Measurements from ENCODE around the gene TMEM147. TPM values are rescaled to one million over a fixed set of nuclear protein-coding genes. Genes with fewer than 3 reads are reported as not detected.

Gene TMEM147
- total and polyA plus RNA-seq, 4 donors = 18.1 to 97.4 (median 44.7) TPM

DNA sequence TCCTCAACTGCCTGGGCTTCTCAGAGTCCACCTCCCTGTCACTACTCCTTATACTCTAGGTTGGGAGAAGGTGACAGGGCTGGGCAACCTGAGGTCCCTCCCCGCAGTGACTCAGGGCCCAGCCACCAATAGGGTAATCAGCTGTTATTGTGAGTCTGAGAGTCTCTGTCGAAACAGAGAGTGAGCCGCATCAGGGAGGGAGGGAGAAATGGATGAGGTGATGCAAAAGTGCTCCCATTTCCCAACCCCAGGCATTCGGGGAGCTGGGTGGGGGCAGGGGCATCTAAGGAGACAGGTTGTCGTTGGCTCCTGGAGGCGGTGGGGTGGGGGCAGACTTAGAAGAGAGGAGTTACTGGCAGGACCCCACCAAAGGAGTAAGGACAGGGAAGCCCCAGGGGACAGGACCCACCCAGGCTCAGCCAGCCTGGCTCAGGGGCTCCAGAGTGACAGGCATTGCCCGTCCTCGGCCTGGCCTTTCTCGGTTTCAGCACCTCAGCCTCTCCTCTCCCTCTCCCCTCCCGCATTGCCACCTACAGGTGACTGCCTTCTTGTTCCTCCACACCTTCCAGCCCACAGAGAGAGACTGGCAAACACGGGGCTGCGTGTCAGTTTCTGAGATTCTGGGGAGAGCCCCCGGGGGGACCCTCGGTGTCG is 31.7 kb upstream of the TMEM147 start, which contains the start of gene DMKN:
TSS of gene DMKN (minus strand) at position 22 of the 654 bp plus-strand sequence. CDS start 174 bp downstream, outside the sequence.
- no peaks in the 10 kb centered on the region for H3K9me3 ChIP-seq (ENCODE audit: control insufficient read depth in 4 of 4, low read length in 3 of 4)
- TF ChIP-seq, protein P1, sequence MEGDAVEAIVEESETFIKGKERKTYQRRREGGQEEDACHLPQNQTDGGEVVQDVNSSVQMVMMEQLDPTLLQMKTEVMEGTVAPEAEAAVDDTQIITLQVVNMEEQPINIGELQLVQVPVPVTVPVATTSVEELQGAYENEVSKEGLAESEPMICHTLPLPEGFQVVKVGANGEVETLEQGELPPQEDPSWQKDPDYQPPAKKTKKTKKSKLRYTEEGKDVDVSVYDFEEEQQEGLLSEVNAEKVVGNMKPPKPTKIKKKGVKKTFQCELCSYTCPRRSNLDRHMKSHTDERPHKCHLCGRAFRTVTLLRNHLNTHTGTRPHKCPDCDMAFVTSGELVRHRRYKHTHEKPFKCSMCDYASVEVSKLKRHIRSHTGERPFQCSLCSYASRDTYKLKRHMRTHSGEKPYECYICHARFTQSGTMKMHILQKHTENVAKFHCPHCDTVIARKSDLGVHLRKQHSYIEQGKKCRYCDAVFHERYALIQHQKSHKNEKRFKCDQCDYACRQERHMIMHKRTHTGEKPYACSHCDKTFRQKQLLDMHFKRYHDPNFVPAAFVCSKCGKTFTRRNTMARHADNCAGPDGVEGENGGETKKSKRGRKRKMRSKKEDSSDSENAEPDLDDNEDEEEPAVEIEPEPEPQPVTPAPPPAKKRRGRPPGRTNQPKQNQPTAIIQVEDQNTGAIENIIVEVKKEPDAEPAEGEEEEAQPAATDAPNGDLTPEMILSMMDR (IDR thresholded peaks at IDR 0.05; ENCODE audit: low read depth, low read length, missing input control) = no peak
- TF ChIP-seq RXRA (IDR thresholded peaks at IDR 0.05) (no peak), SP1 (IDR thresholded peaks at IDR 0.05) (no peak), NR2F2 (IDR thresholded peaks at IDR 0.05) (no peak), HNF4A (conservative IDR thresholded peaks at IDR 0.05) (no peak), RAD21 (IDR thresholded peaks at IDR 0.05) (no peak), FOXA2 (IDR thresholded peaks at IDR 0.05) (no peak), JUND (IDR thresholded peaks at IDR 0.05) (no peak), GABPA (IDR thresholded peaks at IDR 0.05 in 1 of 2, conservative IDR thresholded peaks at IDR 0.05 in 1 of 2) (no peak), EGR1 (IDR thresholded peaks at IDR 0.05; ENCODE audit: low read depth in 2 of 2) (no peak), TAF1 (conservative IDR thresholded peaks at IDR 0.05) (no peak), YY1 (IDR thresholded peaks at IDR 0.05) (no peak), HNF4G (IDR thresholded peaks at IDR 0.05) (no peak)
- TF ChIP-seq, protein P2, sequence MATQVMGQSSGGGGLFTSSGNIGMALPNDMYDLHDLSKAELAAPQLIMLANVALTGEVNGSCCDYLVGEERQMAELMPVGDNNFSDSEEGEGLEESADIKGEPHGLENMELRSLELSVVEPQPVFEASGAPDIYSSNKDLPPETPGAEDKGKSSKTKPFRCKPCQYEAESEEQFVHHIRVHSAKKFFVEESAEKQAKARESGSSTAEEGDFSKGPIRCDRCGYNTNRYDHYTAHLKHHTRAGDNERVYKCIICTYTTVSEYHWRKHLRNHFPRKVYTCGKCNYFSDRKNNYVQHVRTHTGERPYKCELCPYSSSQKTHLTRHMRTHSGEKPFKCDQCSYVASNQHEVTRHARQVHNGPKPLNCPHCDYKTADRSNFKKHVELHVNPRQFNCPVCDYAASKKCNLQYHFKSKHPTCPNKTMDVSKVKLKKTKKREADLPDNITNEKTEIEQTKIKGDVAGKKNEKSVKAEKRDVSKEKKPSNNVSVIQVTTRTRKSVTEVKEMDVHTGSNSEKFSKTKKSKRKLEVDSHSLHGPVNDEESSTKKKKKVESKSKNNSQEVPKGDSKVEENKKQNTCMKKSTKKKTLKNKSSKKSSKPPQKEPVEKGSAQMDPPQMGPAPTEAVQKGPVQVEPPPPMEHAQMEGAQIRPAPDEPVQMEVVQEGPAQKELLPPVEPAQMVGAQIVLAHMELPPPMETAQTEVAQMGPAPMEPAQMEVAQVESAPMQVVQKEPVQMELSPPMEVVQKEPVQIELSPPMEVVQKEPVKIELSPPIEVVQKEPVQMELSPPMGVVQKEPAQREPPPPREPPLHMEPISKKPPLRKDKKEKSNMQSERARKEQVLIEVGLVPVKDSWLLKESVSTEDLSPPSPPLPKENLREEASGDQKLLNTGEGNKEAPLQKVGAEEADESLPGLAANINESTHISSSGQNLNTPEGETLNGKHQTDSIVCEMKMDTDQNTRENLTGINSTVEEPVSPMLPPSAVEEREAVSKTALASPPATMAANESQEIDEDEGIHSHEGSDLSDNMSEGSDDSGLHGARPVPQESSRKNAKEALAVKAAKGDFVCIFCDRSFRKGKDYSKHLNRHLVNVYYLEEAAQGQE (IDR thresholded peaks at IDR 0.05) = no peak
- TF ChIP-seq, protein P3, sequence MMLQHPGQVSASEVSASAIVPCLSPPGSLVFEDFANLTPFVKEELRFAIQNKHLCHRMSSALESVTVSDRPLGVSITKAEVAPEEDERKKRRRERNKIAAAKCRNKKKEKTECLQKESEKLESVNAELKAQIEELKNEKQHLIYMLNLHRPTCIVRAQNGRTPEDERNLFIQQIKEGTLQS (IDR thresholded peaks at IDR 0.05) = no peak
- TF ChIP-seq, protein P4, sequence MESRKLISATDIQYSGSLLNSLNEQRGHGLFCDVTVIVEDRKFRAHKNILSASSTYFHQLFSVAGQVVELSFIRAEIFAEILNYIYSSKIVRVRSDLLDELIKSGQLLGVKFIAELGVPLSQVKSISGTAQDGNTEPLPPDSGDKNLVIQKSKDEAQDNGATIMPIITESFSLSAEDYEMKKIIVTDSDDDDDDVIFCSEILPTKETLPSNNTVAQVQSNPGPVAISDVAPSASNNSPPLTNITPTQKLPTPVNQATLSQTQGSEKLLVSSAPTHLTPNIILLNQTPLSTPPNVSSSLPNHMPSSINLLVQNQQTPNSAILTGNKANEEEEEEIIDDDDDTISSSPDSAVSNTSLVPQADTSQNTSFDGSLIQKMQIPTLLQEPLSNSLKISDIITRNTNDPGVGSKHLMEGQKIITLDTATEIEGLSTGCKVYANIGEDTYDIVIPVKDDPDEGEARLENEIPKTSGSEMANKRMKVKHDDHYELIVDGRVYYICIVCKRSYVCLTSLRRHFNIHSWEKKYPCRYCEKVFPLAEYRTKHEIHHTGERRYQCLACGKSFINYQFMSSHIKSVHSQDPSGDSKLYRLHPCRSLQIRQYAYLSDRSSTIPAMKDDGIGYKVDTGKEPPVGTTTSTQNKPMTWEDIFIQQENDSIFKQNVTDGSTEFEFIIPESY (IDR thresholded peaks at IDR 0.05) = no peak
- TF ChIP-seq, protein P5, sequence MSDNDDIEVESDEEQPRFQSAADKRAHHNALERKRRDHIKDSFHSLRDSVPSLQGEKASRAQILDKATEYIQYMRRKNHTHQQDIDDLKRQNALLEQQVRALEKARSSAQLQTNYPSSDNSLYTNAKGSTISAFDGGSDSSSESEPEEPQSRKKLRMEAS (IDR thresholded peaks at IDR 0.05) = no peak
- no peak within 1 kb of the TSS for H3K4me3 ChIP-seq (ENCODE audit: low read depth in 1 of 3, low read length in 3 of 3)
- DNase-seq (ENCODE audit: low spot score) = no peak
- no peaks in the 10 kb centered on the region for H3K27me3 ChIP-seq (ENCODE audit: control insufficient read depth in 4 of 4, insufficient read depth in 4 of 4, low read length in 3 of 4)
- H3K4me1 ChIP-seq (ENCODE audit: control insufficient read depth in 4 of 4, insufficient read depth in 4 of 4, low read length in 3 of 4) = peaks cover 0 to 16% (median 7%) of the 10 kb centered on the region in 4 donors
- peaks cover 0 to 1% (median 0%) of the 10 kb centered on the region in 4 donors for H3K36me3 ChIP-seq (ENCODE audit: control insufficient read depth in 4 of 4, insufficient read depth in 3 of 4, low read depth in 1 of 4, low read length in 3 of 4)
- no peak within 1 kb of the TSS for H3K9ac ChIP-seq (ENCODE audit: low read depth in 1 of 2, low read length in 2 of 2)
- H3K27ac ChIP-seq (ENCODE audit: low read depth in 1 of 2, low read length in 2 of 2) = no peak within 1 kb of the TSS
- 39% methylated on average over 15 of the region's 15 CpGs for WGBS
